CD1c-positive myeloid dendritic cell (primary cell): ENCODE data around the gene TMEM187.

Source experiments
- DNase-seq: peaks from one replicate; pipeline ENCODE4 v3.0.0-alpha.2; 2016; ENCODE audit errors: extremely low spot score

TMEM187 gene

GRCh38 chrX:153972368-153973126, at the start of gene TMEM187:
TMEM187 (plus strand) TSS chrX:153972754; CDS start chrX:153982063, 9,309 bp downstream.
- DNase-seq = peak; percentile 92

- no peak for DNase-seq
Measured at GRCh38 chrX:153922932-153923857, 49.4 kb upstream of the TMEM187 start.

GRCh38 chrX:153924149-153924861, 48.2 kb upstream of the TMEM187 start:
- DNase-seq = peak; percentile 63

GRCh38 chrX:153925387-153925738, 47.2 kb upstream of the TMEM187 start:
- no peak for DNase-seq

- peak; percentile 66 for DNase-seq
Measured at GRCh38 chrX:153925739-153926551, 46.6 kb upstream of the TMEM187 start, which contains the start of gene ARHGAP4. ARHGAP4 (minus strand) TSS chrX:153926264; CDS start chrX:153926202, 62 bp downstream.

- no peak for DNase-seq
Measured at GRCh38 chrX:153926552-153926857, 46.0 kb upstream of the TMEM187 start.

GRCh38 chrX:153926858-153927671, 45.5 kb upstream of the TMEM187 start:
- peak; percentile 81 for DNase-seq

- no peak for DNase-seq
Measured at GRCh38 chrX:153927672-153927921, 45.0 kb upstream of the TMEM187 start.

- peak; percentile 96 for DNase-seq
Measured at GRCh38 chrX:153927922-153928760, 44.4 kb upstream of the TMEM187 start.

GRCh38 chrX:153928846-153929245, 43.7 kb upstream of the TMEM187 start:
- DNase-seq = no peak

GRCh38 chrX:153929576-153929975, 43.0 kb upstream of the TMEM187 start:
- no peak for DNase-seq

GRCh38 chrX:153930011-153930910, 42.3 kb upstream of the TMEM187 start:
- DNase-seq = no peak

GRCh38 chrX:153931151-153931550, 41.4 kb upstream of the TMEM187 start:
- DNase-seq = no peak

GRCh38 chrX:153931748-153932147, 40.8 kb upstream of the TMEM187 start:
- DNase-seq = no peak

GRCh38 chrX:153932220-153932915, 40.2 kb upstream of the TMEM187 start:
- DNase-seq = no peak

GRCh38 chrX:153933748-153934147, 38.8 kb upstream of the TMEM187 start:
- DNase-seq = no peak

GRCh38 chrX:153934148-153934761, 38.3 kb upstream of the TMEM187 start:
- no peak for DNase-seq
